Endothelial cell of umbilical vein (primary cell): ENCODE data around the gene SPSB1. TPM values are rescaled to one million over a fixed set of nuclear protein-coding genes. Genes with fewer than 3 reads are reported as not detected.

ENCODE experiments used
- BruUV-seq: library from RNA; stranded (reverse); fragments of 400-500 nt; replicated peaks from 2 replicates; lab custom pipeline; 2021; lab: Mats Ljungman, UMichigan
- CTCF ChIA-PET: fragments of 300-600, 350-600 bp; sonication (Branson Sonifier 250); formaldehyde crosslinking; loops from one replicate; lab custom pipeline; 2021; ENCODE audit warnings: antibody characterized with exemption, inconsistent platforms; lab: Charles Lee
- POLR2A ChIA-PET: fragments of 300-600, 350-600 bp; sonication (Branson Sonifier 250); formaldehyde crosslinking; loops from one replicate; lab custom pipeline; 2021; ENCODE audit warnings: antibody characterized with exemption, inconsistent platforms; lab: Charles Lee
- DNase-seq: peaks from one replicate; pipeline ENCODE4 v3.0.0-alpha.2; 2011; ENCODE audit warnings: low read depth, low spot score
- FAIRE-seq: peaks from 2 replicates; lab custom pipeline; 2011; peaks lifted over from hg19 to GRCh38; lab: Jason Lieb, UNC
- H2AFZ ChIP-seq: 2 replicates; pipeline ENCODE4 v1.6.0; 2012; ENCODE audit warnings: low read depth, low read length, control low read depth, inconsistent platforms
- H3K27ac ChIP-seq: 2 replicates; pipeline ENCODE4 v1.5.1; 2011; ENCODE audit warnings: low read depth, mild to moderate bottlenecking, control low read depth, low read length, moderate library complexity; ENCODE audit not compliant: insufficient read depth
- H3K27me3 ChIP-seq, 2 experiments: 2 replicates each; pipeline versions ENCODE4 v1.6.0 to v1.6.1; 2011; ENCODE audit warnings: low read length in 2 of 2, mixed read lengths in 1 of 2; ENCODE audit not compliant: control insufficient read depth in 2 of 2, insufficient read depth in 2 of 2
- H3K36me3 ChIP-seq, 2 experiments: 2 replicates in 1 of 2; 3 replicates in 1 of 2; pipeline ENCODE4 v1.5.1; 2011; ENCODE audit warnings: low read length in 2 of 2, mild to moderate bottlenecking in 1 of 2, moderate library complexity in 1 of 2; ENCODE audit not compliant: control insufficient read depth in 2 of 2, insufficient read depth in 2 of 2; ENCODE audit errors: extremely low read depth in 1 of 2
- H3K4me1 ChIP-seq: 3 replicates; pipeline ENCODE4 v1.5.1; 2011; ENCODE audit warnings: mild to moderate bottlenecking, low read length; ENCODE audit not compliant: control insufficient read depth, insufficient read depth; ENCODE audit errors: extremely low read depth
- H3K4me2 ChIP-seq: 2 replicates; pipeline ENCODE4 v1.6.1; 2011; ENCODE audit warnings: low read length, control low read depth, mixed read lengths; ENCODE audit not compliant: insufficient read depth
- H3K4me3 ChIP-seq, 3 experiments: fragments of 200-600 bp in 1 of 3; sonication (generic), shearing (Covaris generic) in 1 of 3; replicated peaks in 1 of 3; 2 replicates each; pipeline ENCODE4 v1.5.1; 2011 to 2016; ENCODE audit warnings: control low read depth in 3 of 3, low read length in 3 of 3, mild to moderate bottlenecking in 2 of 3, inconsistent platforms in 1 of 3, low read depth in 1 of 3, moderate library complexity in 1 of 3; ENCODE audit not compliant: insufficient read depth in 1 of 3
- H3K79me2 ChIP-seq: 2 replicates; pipeline ENCODE4 v1.6.0; 2012; ENCODE audit warnings: low read length, inconsistent platforms; ENCODE audit not compliant: control insufficient read depth, insufficient read depth
- H3K9ac ChIP-seq: replicated peaks from 2 replicates; pipeline ENCODE3; 2011; ENCODE audit warnings: low read length, control low read depth; ENCODE audit not compliant: insufficient read depth; ENCODE audit errors: extremely low read depth
- H3K9me1 ChIP-seq: replicated peaks from 3 replicates; pipeline ENCODE4 v1.6.0; 2011; ENCODE audit warnings: mild to moderate bottlenecking, low read length; ENCODE audit not compliant: control insufficient read depth, insufficient read depth; ENCODE audit errors: extremely low read depth
- H3K9me3 ChIP-seq: replicated peaks from 2 replicates; pipeline ENCODE4 v1.5.1; 2012; ENCODE audit warnings: low read length, inconsistent platforms; ENCODE audit not compliant: control insufficient read depth, insufficient read depth
- H4K20me1 ChIP-seq: replicated peaks from 2 replicates; pipeline ENCODE3; 2011; ENCODE audit warnings: mild to moderate bottlenecking, low read length; ENCODE audit not compliant: control insufficient read depth, insufficient read depth; ENCODE audit errors: extremely low read depth
- EZH2 ChIP-seq: IDR thresholded peaks from 2 replicates; pipeline ENCODE4 v1.6.1; 2012; ENCODE audit warnings: borderline replicate concordance, low read depth, mild to moderate bottlenecking, moderate library complexity, low read length, inconsistent platforms; ENCODE audit not compliant: severe bottlenecking
- FOS ChIP-seq: IDR thresholded peaks from 2 replicates; pipeline ENCODE4 v1.6.1; 2011; ENCODE audit warnings: mild to moderate bottlenecking, low read length, moderate library complexity, borderline replicate concordance; ENCODE audit not compliant: insufficient read depth
- GATA2 ChIP-seq: IDR thresholded peaks from 2 replicates; pipeline ENCODE4 v1.7.0; 2011; ENCODE audit warnings: low read depth, mild to moderate bottlenecking, moderate library complexity, mixed read lengths, low read length; ENCODE audit not compliant: insufficient read length, insufficient read depth
- JUN ChIP-seq: IDR thresholded peaks from 2 replicates; pipeline ENCODE4 v1.6.1; 2011; ENCODE audit warnings: borderline replicate concordance, low read depth; ENCODE audit not compliant: insufficient read length, insufficient read depth
- MYC ChIP-seq: IDR thresholded peaks from one replicate; pipeline ENCODE4 v1.6.1; 2011; ENCODE audit warnings: mild to moderate bottlenecking, low read depth, low read length
- POLR2A ChIP-seq: IDR thresholded peaks from 2 replicates; pipeline ENCODE4 v1.6.1; 2012; ENCODE audit warnings: low read depth, mild to moderate bottlenecking, control low read depth, low read length
- POLR2AphosphoS5 ChIP-seq: IDR thresholded peaks from 2 replicates; pipeline ENCODE4 v1.6.1; 2012; ENCODE audit warnings: low read depth, mild to moderate bottlenecking, control low read depth, low read length, moderate library complexity; ENCODE audit not compliant: insufficient read depth
- dilution Hi-C: fragments of 300-500 bp; cut with MboI; formaldehyde crosslinking; loops from one replicate; pipeline ENCODE4 v1.15.0; 2019; ENCODE audit warnings: low sequenced_read_pairs; ENCODE audit not compliant: extremely low pct_ligation_motif_present
- intact Hi-C: fragments of 100-400 bp; cut with micrococcal nuclease; formaldehyde crosslinking; loops from one replicate; pipeline ENCODE4 v1.10.0; 2022
- polyA plus RNA-seq, 4 experiments: library from polyadenylated mRNA; depleted of rRNA in 3 of 4; stranded (reverse) in 3 of 4; unstranded in 1 of 4; fragments of >200 nt; gene quantifications; 2 replicates each; pipeline versions ENCODE4 v1.2.1 to v1.2.3, GENCODE V29; 2011 to 2012; ENCODE audit warnings: missing spikeins in 1 of 4
- total RNA-seq: library from RNA; stranded (reverse); gene quantifications from 2 replicates; pipeline ENCODE4 v1.2.3, GENCODE V29; 2021
- TF ChIP-seq, protein P1 (sequence below): IDR thresholded peaks from 2 replicates; pipeline ENCODE4 v1.6.1; 2011; ENCODE audit not compliant: insufficient read depth, insufficient read length
- TF ChIP-seq, protein P2 (sequence below), 2 donors: IDR thresholded peaks; 1 replicate in 1 of 2; 2 replicates in 1 of 2; pipeline ENCODE4 v1.5.1; 2011; ENCODE audit warnings: low read length in 2 of 2, mild to moderate bottlenecking in 2 of 2, moderate library complexity in 2 of 2, control low read depth in 1 of 2, inconsistent platforms in 1 of 2, low read depth in 1 of 2; ENCODE audit not compliant: insufficient read depth in 1 of 2; ENCODE audit errors: extremely low read depth in 1 of 2

SPSB1 gene
- total and polyA plus RNA-seq, 2 donors (not counting 3 experiments of a cell fraction or from before 2014, with no cell fraction given) = 41.9 to 61.2 TPM

DNA sequence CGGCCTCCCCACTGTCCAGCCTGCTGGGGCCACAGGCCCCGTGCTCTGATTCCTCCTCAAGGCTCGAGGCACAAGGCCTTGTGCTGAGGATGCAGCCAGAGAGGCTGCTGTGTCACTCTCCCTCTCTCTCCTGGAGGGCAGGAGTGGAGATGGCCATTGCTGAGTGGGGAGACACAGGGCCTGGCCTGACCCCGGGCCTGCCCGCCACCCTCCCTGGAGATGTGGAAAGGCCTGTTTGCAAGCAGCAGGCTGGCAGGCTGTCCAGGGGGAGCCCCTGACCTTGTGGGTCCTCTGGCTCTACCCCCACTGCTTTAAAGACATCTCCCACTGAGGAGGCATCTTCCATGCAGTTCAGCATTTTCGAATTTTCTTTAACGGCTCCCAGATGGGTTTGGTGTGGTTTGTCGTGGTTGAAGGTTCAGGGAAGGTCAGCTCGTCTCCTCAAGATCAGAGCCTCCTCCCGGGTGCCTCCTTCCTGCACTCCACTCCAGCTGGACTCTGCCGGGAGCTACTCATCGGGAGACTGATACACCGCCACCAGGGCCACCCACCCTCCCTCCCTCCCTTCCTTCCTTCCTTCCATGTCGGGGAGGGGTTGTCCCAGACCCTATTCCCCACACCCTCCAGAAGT, 69.1 kb downstream of the SPSB1 start:
- no peaks in the 10 kb centered on the region for H3K9me1 ChIP-seq
- H3K79me2 ChIP-seq = peaks cover 67% of the 10 kb centered on the region
- no peak overlapping the region for H3K9ac ChIP-seq
- no peaks in the 10 kb centered on the region for H3K9me3 ChIP-seq
- H3K27me3 ChIP-seq = no peaks in the 10 kb centered on the region
- H3K4me3 ChIP-seq = no peak overlapping the region
- intact Hi-C loops (no loop called here), dilution Hi-C loops (no loop called here)
- ChIA-PET POLR2A (no interaction called here), CTCF (interaction anchor here (0.9 to 1.8 kb wide), 2 partner anchors 36 to 40 kb away, joined by 3 to 5 read pairs; no protein-coding TSS in a partner anchor)
- DNase-seq = no peak
- BruUV-seq = no TSS peak
- peak; percentile 46 for FAIRE-seq
- H3K36me3 ChIP-seq = peaks cover 0 to 33% of the 10 kb centered on the region in 2 experiments
- TF ChIP-seq, protein P1, sequence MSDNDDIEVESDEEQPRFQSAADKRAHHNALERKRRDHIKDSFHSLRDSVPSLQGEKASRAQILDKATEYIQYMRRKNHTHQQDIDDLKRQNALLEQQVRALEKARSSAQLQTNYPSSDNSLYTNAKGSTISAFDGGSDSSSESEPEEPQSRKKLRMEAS = no peak
- TF ChIP-seq EZH2 = no peak
- no peak for TF ChIP-seq GATA2
- TF ChIP-seq, protein P2, sequence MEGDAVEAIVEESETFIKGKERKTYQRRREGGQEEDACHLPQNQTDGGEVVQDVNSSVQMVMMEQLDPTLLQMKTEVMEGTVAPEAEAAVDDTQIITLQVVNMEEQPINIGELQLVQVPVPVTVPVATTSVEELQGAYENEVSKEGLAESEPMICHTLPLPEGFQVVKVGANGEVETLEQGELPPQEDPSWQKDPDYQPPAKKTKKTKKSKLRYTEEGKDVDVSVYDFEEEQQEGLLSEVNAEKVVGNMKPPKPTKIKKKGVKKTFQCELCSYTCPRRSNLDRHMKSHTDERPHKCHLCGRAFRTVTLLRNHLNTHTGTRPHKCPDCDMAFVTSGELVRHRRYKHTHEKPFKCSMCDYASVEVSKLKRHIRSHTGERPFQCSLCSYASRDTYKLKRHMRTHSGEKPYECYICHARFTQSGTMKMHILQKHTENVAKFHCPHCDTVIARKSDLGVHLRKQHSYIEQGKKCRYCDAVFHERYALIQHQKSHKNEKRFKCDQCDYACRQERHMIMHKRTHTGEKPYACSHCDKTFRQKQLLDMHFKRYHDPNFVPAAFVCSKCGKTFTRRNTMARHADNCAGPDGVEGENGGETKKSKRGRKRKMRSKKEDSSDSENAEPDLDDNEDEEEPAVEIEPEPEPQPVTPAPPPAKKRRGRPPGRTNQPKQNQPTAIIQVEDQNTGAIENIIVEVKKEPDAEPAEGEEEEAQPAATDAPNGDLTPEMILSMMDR (IDR thresholded peaks at IDR 0.05; ENCODE audit: extremely low read depth in 1 of 2, insufficient read depth in 1 of 2, low read depth in 1 of 2, low read length in 2 of 2) = no peak
- TF ChIP-seq JUN = no peak
- TF ChIP-seq POLR2AphosphoS5 = no peak
- no peak for TF ChIP-seq POLR2A
- no peak for TF ChIP-seq MYC
- TF ChIP-seq FOS = no peak
- no peak overlapping the region for H2AFZ ChIP-seq
- no peak overlapping the region for H3K4me2 ChIP-seq
- H3K4me1 ChIP-seq = peaks cover 17% of the 10 kb centered on the region
- no peaks in the 10 kb centered on the region for H4K20me1 ChIP-seq
- no peak overlapping the region for H3K27ac ChIP-seq
